DMS53 treated with DMSO at 0.1 percent for 48 hours (cell line): ENCODE results near the gene NEDD8.
"Not testable (repeated sequence)": the region's sequence is repeated elsewhere in the genome, so short reads cannot be mapped to it uniquely, and the experiment has no call there.

ENCODE experiments used
- DNase-seq: peaks from one replicate; lab custom pipeline; 2025; ENCODE audit not compliant: unreplicated experiment; lab: John Stamatoyannopoulos, UW

Gene NEDD8

GRCh38 chr14:24249230-24250021 lies 17.3 kb upstream of the NEDD8 start:
- DNase-seq: no peak

GRCh38 chr14:24247422-24247821 lies 15.3 kb upstream of the NEDD8 start:
- DNase-seq: no peak

GRCh38 chr14:24246765-24247212 lies 14.6 kb upstream of the NEDD8 start:
- DNase-seq: no peak

- DNase-seq: not testable (repeated sequence)
These were observed 13.2 kb upstream of the NEDD8 start for GRCh38 chr14:24245350-24245749.

GRCh38 chr14:24243336-24243836 lies 11.2 kb upstream of the NEDD8 start:
- peak; percentile 47 for DNase-seq

- peak; percentile 83 for DNase-seq
These were observed 9.8 kb upstream of the NEDD8 start for GRCh38 chr14:24241829-24242443.

GRCh38 chr14:24240110-24240918 lies 8.1 kb upstream of the NEDD8 start:
- DNase-seq: no peak

- DNase-seq: no peak
These were observed 6.4 kb upstream of the NEDD8 start for GRCh38 chr14:24238527-24239037.

GRCh38 chr14:24238123-24238522 lies 6.0 kb upstream of the NEDD8 start:
- DNase-seq: no peak

- DNase-seq: no peak
These were observed 5.3 kb upstream of the NEDD8 start for GRCh38 chr14:24237463-24237955.

GRCh38 chr14:24236689-24237462 lies 4.7 kb upstream of the NEDD8 start:
- DNase-seq: no peak

- no peak for DNase-seq
These were observed 3.9 kb upstream of the NEDD8 start for GRCh38 chr14:24235804-24236688.

GRCh38 chr14:24234095-24235005 lies 2.2 kb upstream of the NEDD8 start:
- DNase-seq: no peak

- no peak for DNase-seq
These were observed 1.3 kb upstream of the NEDD8 start for GRCh38 chr14:24233538-24233866.

GRCh38 chr14:24232645-24233537 lies 724 bp upstream of the NEDD8 start, which contains the start of gene GMPR2:
GMPR2 (plus strand) TSS chr14:24232929; CDS start chr14:24233254, 325 bp downstream.
- no peak for DNase-seq

GRCh38 chr14:24231263-24232120 lies 675 bp downstream of the NEDD8 start:
- DNase-seq: no peak
